Mammary epithelial cell (primary cell): ENCODE data around the gene ARHGAP32.

ENCODE experiments used
- EZH2 ChIP-seq: IDR thresholded peaks from 2 replicates; pipeline ENCODE4 v1.6.1; 2012; ENCODE audit warnings: low read length, inconsistent platforms, borderline replicate concordance
- TF ChIP-seq, protein P1 (sequence below), 2 donors: IDR thresholded peaks in 1 of 2; conservative IDR thresholded peaks in 1 of 2; 2 replicates each; pipeline ENCODE4 v1.5.1; 2011 to 2012; ENCODE audit warnings: inconsistent platforms in 2 of 2, low read length in 2 of 2, mild to moderate bottlenecking in 2 of 2, control low read depth in 1 of 2, low read depth in 1 of 2; ENCODE audit not compliant: insufficient read depth in 1 of 2; ENCODE audit errors: extremely low read depth in 1 of 2

DNA sequence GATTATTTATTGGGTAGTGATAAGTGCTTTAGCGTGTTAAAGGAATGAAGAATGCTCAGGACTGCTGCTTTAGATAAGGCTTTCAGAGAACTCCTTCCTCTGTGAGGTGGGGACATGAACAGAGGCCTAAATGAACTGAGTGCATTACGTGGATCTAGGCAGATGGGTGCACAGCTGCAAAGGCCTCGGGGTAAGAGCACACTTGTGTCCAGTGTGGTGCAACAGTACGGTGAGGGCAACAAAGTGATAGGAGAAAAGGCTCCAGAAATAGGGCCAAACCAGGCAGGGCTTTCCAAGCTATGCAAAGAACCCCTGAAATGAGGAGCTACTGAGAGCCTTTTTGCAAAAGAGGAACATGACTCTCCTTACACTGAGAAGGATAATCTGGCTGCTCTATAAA lies 45.3 kb upstream of the ARHGAP32 start:
- TF ChIP-seq, protein P1, sequence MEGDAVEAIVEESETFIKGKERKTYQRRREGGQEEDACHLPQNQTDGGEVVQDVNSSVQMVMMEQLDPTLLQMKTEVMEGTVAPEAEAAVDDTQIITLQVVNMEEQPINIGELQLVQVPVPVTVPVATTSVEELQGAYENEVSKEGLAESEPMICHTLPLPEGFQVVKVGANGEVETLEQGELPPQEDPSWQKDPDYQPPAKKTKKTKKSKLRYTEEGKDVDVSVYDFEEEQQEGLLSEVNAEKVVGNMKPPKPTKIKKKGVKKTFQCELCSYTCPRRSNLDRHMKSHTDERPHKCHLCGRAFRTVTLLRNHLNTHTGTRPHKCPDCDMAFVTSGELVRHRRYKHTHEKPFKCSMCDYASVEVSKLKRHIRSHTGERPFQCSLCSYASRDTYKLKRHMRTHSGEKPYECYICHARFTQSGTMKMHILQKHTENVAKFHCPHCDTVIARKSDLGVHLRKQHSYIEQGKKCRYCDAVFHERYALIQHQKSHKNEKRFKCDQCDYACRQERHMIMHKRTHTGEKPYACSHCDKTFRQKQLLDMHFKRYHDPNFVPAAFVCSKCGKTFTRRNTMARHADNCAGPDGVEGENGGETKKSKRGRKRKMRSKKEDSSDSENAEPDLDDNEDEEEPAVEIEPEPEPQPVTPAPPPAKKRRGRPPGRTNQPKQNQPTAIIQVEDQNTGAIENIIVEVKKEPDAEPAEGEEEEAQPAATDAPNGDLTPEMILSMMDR (conservative IDR thresholded peaks at IDR 0.05 in 1 of 2, IDR thresholded peaks at IDR 0.05 in 1 of 2; ENCODE audit: extremely low read depth in 1 of 2, insufficient read depth in 1 of 2, low read depth in 1 of 2, low read length in 2 of 2) = no peak
- TF ChIP-seq EZH2 = no peak
